SK-N-SH treated with all-trans-retinoic acid at 6 μM for 48 hours (cell line): ENCODE results near the gene FGGY.

ENCODE experiments used
- ATAC-seq: fragments of 200-7000 bp; cut with Tn5 transposase; 3 replicates; pipeline ENCODE4 v1.9.1; 2020; ENCODE audit warnings: mild to moderate bottlenecking, moderate library complexity
- BACH2 ChIP-seq: fragments of 250-450 bp; sonication (Bioruptor Pico); IDR thresholded peaks from 2 replicates; pipeline ENCODE4 v1.9.0; 2021; ENCODE audit warnings: mild to moderate bottlenecking, borderline replicate concordance
- ESRRG ChIP-seq: fragments of 250-450 bp; sonication (Bioruptor Pico); IDR thresholded peaks from 2 replicates; pipeline ENCODE4 v1.6.1; 2021; ENCODE audit warnings: mild to moderate bottlenecking
- GLIS3 ChIP-seq: fragments of 250-450 bp; sonication (Bioruptor Pico); IDR thresholded peaks from 2 replicates; pipeline ENCODE4 v1.5.0; 2020; ENCODE audit warnings: mild to moderate bottlenecking, moderate library complexity
- OSR1 ChIP-seq: fragments of 250-450 bp; sonication (Bioruptor Pico); IDR thresholded peaks from 2 replicates; pipeline ENCODE4 v1.8.0; 2022; ENCODE audit warnings: moderate library complexity, mild to moderate bottlenecking, inconsistent platforms
- PPARA ChIP-seq: fragments of 250-450 bp; sonication (Bioruptor Pico); IDR thresholded peaks from 2 replicates; pipeline ENCODE4 v1.5.0; 2020; ENCODE audit warnings: mild to moderate bottlenecking, borderline replicate concordance
- RARB ChIP-seq: fragments of 250-450 bp; sonication (Bioruptor Pico); IDR thresholded peaks from 2 replicates; pipeline ENCODE4 v1.8.0; 2021; ENCODE audit warnings: mild to moderate bottlenecking, moderate library complexity
- SNAI2 ChIP-seq: fragments of 250-450 bp; sonication (Bioruptor Pico); IDR thresholded peaks from 2 replicates; pipeline ENCODE4 v1.5.0; 2020; ENCODE audit warnings: mild to moderate bottlenecking, moderate library complexity
- TCF4 ChIP-seq: fragments of 250-450 bp; sonication (Bioruptor Pico); IDR thresholded peaks from 2 replicates; pipeline ENCODE4 v1.8.0; 2021; ENCODE audit warnings: mild to moderate bottlenecking, moderate library complexity, borderline replicate concordance
- TOX ChIP-seq: fragments of 250-450 bp; sonication (Bioruptor Pico); IDR thresholded peaks from 2 replicates; pipeline ENCODE4 v1.8.0; 2021; ENCODE audit warnings: mild to moderate bottlenecking, moderate library complexity, borderline replicate concordance
- ZC3H10 ChIP-seq: fragments of 250-450 bp; sonication (Bioruptor Pico); IDR thresholded peaks from 2 replicates; pipeline ENCODE4 v1.5.1; 2021; ENCODE audit warnings: mild to moderate bottlenecking, moderate library complexity
- ZFP3 ChIP-seq: fragments of 250-450 bp; sonication (Bioruptor Pico); IDR thresholded peaks from 2 replicates; pipeline ENCODE4 v1.5.0; 2020; ENCODE audit warnings: mild to moderate bottlenecking, moderate library complexity
- ZFP30 ChIP-seq: fragments of 450-650 bp; formaldehyde crosslinking; IDR thresholded peaks from 2 replicates; pipeline ENCODE4 v1.5.0; 2022; ENCODE audit warnings: mild to moderate bottlenecking, moderate library complexity
- ZNF565 ChIP-seq: fragments of 450-650 bp; formaldehyde crosslinking; conservative IDR thresholded peaks from 2 replicates; pipeline ENCODE4 v1.5.0; 2020; ENCODE audit warnings: low read depth, mild to moderate bottlenecking, moderate library complexity
- ZNF70 ChIP-seq: fragments of 450-650 bp; formaldehyde crosslinking; IDR thresholded peaks from 2 replicates; pipeline ENCODE4 v1.5.0; 2020; ENCODE audit warnings: mild to moderate bottlenecking, moderate library complexity
- ZNF8 ChIP-seq: fragments of 450-650 bp; formaldehyde crosslinking; IDR thresholded peaks from 2 replicates; pipeline ENCODE4 v1.5.0; 2020; ENCODE audit warnings: mild to moderate bottlenecking, moderate library complexity
- TF ChIP-seq, protein P1 (sequence below): fragments of 250-450 bp; sonication (Bioruptor Pico); IDR thresholded peaks from 2 replicates; pipeline ENCODE4 v1.8.0; 2020; ENCODE audit warnings: mild to moderate bottlenecking, moderate library complexity, borderline replicate concordance
- TF ChIP-seq, protein P2 (sequence below): fragments of 250-450 bp; sonication (Bioruptor Pico); IDR thresholded peaks from 2 replicates; pipeline ENCODE4 v1.5.1; 2021; ENCODE audit warnings: mild to moderate bottlenecking, moderate library complexity
- TF ChIP-seq, protein P3 (sequence below): fragments of 250-450 bp; sonication (Bioruptor Pico); IDR thresholded peaks from 2 replicates; pipeline ENCODE4 v1.5.1; 2020; ENCODE audit warnings: low read depth, mild to moderate bottlenecking, moderate library complexity
- TF ChIP-seq, protein P4 (sequence below): fragments of 250-450 bp; sonication (Bioruptor Pico); IDR thresholded peaks from 2 replicates; pipeline ENCODE4 v1.5.0; 2020; ENCODE audit warnings: mild to moderate bottlenecking, moderate library complexity
- TF ChIP-seq, protein P5 (sequence below): fragments of 250-450 bp; sonication (Bioruptor Pico); IDR thresholded peaks from 2 replicates; pipeline ENCODE4 v1.8.0; 2021; ENCODE audit warnings: low read depth, mild to moderate bottlenecking, moderate library complexity, borderline replicate concordance

Gene FGGY

DNA sequence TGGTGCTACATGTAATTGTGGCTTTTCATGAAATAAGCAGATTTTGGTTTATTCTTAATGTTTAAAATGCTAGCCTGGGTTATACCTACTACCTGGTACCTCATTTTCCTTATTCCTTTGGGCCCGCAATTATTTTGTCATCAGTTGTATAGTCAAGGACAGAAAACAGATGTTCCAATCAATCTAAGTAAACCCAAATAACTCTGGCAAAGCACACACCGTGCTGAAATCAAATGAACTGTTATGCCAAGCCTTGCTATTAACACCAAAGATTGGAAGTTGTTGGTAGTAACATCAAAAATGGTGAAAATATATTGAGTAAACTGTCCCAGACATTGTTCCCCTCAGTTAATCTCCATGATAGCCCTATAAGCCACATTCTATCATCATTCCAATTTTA lies 248.9 kb downstream of the FGGY start:
- ATAC-seq: no peak
- TF ChIP-seq BACH2 (CRISPR knock-in tag) (no peak), TOX (CRISPR knock-in tag) (no peak), TCF4 (CRISPR knock-in tag) (no peak), ZFP30 (no peak), ZNF8 (no peak), ZFP3 (CRISPR knock-in tag) (no peak), RARB (CRISPR knock-in tag) (no peak), ZNF70 (CRISPR knock-in tag) (no peak), PPARA (CRISPR knock-in tag) (no peak), ESRRG (CRISPR knock-in tag) (no peak), ZC3H10 (no peak), ZNF565 (CRISPR knock-in tag) (no peak), SNAI2 (CRISPR knock-in tag) (no peak), GLIS3 (CRISPR knock-in tag) (no peak)
- TF ChIP-seq, protein P1, sequence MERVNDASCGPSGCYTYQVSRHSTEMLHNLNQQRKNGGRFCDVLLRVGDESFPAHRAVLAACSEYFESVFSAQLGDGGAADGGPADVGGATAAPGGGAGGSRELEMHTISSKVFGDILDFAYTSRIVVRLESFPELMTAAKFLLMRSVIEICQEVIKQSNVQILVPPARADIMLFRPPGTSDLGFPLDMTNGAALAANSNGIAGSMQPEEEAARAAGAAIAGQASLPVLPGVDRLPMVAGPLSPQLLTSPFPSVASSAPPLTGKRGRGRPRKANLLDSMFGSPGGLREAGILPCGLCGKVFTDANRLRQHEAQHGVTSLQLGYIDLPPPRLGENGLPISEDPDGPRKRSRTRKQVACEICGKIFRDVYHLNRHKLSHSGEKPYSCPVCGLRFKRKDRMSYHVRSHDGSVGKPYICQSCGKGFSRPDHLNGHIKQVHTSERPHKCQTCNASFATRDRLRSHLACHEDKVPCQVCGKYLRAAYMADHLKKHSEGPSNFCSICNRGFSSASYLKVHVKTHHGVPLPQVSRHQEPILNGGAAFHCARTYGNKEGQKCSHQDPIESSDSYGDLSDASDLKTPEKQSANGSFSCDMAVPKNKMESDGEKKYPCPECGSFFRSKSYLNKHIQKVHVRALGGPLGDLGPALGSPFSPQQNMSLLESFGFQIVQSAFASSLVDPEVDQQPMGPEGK: no peak
- TF ChIP-seq, protein P2, sequence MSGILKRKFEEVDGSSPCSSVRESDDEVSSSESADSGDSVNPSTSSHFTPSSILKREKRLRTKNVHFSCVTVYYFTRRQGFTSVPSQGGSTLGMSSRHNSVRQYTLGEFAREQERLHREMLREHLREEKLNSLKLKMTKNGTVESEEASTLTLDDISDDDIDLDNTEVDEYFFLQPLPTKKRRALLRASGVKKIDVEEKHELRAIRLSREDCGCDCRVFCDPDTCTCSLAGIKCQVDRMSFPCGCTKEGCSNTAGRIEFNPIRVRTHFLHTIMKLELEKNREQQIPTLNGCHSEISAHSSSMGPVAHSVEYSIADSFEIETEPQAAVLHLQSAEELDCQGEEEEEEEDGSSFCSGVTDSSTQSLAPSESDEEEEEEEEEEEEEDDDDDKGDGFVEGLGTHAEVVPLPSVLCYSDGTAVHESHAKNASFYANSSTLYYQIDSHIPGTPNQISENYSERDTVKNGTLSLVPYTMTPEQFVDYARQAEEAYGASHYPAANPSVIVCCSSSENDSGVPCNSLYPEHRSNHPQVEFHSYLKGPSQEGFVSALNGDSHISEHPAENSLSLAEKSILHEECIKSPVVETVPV: no peak
- TF ChIP-seq, protein P3, sequence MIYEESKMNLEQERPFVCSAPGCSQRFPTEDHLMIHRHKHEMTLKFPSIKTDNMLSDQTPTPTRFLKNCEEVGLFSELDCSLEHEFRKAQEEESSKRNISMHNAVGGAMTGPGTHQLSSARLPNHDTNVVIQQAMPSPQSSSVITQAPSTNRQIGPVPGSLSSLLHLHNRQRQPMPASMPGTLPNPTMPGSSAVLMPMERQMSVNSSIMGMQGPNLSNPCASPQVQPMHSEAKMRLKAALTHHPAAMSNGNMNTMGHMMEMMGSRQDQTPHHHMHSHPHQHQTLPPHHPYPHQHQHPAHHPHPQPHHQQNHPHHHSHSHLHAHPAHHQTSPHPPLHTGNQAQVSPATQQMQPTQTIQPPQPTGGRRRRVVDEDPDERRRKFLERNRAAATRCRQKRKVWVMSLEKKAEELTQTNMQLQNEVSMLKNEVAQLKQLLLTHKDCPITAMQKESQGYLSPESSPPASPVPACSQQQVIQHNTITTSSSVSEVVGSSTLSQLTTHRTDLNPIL (CRISPR knock-in tag): no peak
- TF ChIP-seq, protein P4, sequence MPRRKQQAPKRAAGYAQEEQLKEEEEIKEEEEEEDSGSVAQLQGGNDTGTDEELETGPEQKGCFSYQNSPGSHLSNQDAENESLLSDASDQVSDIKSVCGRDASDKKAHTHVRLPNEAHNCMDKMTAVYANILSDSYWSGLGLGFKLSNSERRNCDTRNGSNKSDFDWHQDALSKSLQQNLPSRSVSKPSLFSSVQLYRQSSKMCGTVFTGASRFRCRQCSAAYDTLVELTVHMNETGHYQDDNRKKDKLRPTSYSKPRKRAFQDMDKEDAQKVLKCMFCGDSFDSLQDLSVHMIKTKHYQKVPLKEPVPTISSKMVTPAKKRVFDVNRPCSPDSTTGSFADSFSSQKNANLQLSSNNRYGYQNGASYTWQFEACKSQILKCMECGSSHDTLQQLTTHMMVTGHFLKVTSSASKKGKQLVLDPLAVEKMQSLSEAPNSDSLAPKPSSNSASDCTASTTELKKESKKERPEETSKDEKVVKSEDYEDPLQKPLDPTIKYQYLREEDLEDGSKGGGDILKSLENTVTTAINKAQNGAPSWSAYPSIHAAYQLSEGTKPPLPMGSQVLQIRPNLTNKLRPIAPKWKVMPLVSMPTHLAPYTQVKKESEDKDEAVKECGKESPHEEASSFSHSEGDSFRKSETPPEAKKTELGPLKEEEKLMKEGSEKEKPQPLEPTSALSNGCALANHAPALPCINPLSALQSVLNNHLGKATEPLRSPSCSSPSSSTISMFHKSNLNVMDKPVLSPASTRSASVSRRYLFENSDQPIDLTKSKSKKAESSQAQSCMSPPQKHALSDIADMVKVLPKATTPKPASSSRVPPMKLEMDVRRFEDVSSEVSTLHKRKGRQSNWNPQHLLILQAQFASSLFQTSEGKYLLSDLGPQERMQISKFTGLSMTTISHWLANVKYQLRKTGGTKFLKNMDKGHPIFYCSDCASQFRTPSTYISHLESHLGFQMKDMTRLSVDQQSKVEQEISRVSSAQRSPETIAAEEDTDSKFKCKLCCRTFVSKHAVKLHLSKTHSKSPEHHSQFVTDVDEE (CRISPR knock-in tag): no peak
- TF ChIP-seq, protein P5, sequence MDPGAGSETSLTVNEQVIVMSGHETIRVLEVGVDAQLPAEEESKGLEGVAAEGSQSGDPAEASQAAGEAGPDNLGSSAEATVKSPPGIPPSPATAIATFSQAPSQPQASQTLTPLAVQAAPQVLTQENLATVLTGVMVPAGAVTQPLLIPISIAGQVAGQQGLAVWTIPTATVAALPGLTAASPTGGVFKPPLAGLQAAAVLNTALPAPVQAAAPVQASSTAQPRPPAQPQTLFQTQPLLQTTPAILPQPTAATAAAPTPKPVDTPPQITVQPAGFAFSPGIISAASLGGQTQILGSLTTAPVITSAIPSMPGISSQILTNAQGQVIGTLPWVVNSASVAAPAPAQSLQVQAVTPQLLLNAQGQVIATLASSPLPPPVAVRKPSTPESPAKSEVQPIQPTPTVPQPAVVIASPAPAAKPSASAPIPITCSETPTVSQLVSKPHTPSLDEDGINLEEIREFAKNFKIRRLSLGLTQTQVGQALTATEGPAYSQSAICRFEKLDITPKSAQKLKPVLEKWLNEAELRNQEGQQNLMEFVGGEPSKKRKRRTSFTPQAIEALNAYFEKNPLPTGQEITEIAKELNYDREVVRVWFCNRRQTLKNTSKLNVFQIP (CRISPR knock-in tag): no peak

DNA sequence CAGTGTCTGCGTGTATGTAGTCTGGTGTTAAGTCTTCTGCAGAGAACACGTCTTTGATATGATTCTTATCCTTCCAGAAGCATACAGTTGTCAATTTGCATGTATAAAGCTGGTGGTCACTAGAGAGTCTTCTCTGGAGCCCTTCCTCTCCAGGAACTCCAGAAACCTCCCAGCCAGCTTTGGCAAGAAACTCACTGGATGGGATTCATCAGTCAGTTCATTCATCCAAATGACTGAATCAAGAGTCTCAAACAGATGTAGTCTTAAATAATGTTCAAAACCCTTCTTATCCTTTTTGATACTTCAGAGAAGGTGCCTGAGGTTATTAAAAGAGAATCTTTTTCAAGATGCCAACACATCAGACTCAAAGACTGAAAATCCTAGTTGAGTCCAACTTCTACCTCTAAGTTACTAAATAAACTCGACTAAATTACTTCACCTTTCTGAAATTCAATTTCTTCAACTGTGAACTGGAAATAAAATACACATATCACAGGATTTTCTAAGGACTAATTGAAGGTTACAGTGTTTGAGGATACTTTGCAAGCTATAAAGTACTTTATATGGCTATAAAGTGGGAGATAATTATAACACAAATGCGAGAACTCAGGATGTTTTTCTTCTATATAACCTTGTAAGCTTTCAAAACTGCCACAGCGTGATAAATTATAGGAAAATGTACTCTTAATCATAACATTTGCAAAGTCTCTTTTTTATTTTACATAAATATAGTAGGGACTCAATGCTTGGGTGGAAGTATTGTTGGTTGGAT lies 252.4 kb downstream of the FGGY start:
- no peak for ATAC-seq
- no peak for TF ChIP-seq ZNF8
- TF ChIP-seq SNAI2 (CRISPR knock-in tag): no peak
- no peak for TF ChIP-seq OSR1 (CRISPR knock-in tag)
- no peak for TF ChIP-seq ESRRG (CRISPR knock-in tag)
- TF ChIP-seq, protein P3 (CRISPR knock-in tag): no peak
- TF ChIP-seq, protein P4 (CRISPR knock-in tag): no peak
- TF ChIP-seq ZNF565 (CRISPR knock-in tag): no peak
